Measurements from ENCODE around the gene CABP4.
"Not testable (repeated sequence)": the region's sequence is repeated elsewhere in the genome, so short reads cannot be mapped to it uniquely, and the experiment has no call there.

Gene CABP4

DNA sequence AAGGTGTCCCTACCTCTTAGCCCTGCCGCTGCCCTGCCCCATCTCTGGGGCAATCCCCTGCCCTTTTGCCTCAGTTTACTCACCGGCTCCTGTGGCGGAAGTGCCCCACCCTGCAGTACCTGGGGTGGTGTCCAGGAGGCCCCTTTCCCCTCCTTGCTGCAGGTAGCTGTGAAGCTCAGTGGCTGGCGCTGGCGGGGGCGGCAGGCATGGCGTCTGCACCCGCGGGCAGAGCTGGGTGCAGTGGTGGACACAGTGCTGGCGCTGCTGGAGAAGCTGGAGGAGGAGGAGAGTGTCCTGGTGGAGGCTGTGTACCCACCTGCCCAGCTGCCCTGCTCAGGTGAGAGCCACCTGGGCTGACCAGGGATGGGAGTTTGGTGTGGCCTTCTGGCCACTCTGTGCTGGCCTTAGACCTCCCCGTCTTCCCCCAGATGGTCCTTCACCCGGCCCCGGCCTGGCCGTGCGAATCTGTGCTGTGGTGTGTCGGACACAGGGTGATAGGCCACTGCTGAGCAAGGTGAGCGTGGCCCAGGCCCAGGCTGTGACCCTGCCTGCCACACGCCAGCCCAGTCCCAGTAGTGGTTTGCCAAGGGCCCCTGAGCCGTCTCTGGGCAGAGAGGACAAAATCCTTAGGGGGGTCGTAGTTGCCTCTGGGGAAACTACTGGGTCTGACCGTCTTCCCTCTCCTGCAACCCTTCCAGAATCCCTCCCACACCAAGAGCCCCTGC lies 35.7 kb upstream of the CABP4 start:
- DNase-seq, result no peak

DNA sequence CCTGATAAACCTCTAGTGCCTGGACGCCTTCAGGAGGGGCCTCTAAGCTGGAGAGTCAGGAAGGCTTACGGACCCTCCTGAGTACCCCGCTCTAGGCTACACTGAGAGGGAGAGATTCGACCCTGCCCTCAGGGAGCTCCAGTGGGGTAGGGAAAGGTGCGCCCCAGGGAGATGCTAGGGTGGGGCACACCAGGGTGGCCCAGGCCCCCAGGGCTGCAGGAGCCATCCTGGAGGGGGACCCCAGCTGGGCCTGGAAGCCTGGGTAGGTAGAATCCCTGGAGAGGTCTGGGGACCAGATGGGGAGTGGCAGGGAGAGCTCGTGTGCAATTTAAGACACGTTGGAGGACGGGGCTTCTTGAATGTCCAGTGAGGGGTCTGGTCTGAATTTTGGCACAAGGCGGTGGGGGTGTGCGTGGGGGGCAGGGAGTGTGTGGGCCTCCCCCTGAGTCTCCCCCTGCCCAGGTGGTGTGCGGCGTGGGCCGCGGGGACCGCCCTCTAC lies 35.0 kb upstream of the CABP4 start:
- DNase-seq, result no peak

DNA sequence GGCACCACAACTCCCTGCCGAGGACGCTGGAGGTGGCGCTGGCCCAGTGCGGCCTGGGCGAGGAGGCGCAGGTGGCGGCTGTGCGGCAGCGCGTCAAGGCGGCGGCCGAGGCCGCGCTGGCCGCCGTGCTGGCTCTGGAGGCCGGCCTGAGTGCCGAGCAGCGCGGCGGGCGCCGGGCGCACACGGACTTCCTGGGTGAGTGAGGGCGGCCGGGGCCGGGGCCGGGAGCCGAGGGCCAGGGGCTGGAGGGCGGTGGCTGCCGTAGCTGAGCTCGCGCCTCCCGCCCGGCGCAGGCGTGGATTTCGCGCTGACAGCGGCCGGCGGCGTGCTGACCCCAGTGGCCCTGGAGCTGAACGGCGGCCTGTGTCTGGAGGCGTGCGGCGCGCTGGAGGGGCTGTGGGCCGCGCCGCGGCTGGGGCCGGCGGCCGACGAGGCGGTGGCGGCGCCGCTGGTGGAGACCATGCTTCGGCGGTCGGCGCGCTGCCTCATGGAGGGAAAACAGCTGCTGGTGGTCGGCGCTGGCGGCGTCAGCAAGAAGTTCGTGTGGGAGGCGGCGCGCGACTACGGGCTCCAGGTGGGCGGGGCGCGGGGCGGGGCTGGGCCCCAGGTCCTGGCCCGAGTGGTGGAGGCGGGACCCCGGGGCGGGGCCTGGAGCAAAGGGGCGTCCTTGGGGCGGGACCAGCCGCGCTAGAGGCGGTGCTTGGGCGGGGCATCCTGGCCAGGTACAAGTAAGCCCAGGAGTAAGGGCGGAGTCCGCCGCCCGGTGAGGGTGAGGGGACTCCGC lies 34.3 kb upstream of the CABP4 start:
- DNase-seq, result peak; percentile 82

DNA sequence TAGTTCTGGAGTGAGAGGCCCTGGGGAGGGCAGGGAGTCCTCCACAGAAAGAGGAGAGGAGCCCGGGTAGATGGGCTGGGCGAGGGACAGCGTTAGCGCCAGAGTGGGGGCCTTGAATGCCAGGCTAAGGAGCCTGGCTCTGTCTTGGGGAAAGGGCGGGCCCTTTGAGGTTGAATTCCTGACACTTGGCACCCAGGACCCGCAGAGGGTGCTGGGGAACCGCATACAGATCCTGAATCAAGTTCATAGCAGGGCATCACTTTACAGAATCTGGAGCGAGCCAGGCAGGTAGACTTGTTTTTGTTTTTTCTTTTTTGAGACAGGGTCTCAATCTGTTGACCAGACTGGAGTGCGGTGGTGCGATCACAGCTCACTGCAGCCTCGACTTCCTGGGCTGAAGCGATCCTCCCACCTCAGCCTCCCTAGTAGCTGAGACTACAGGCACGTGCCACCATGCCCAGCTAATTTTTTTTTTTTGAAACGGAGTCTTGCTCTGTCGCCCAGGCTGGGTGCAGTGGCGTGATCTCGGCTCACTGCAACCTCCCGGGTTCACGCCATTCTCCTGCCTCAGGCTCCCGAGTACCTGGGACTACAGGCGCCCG lies 33.6 kb upstream of the CABP4 start:
- DNase-seq, result no peak

DNA sequence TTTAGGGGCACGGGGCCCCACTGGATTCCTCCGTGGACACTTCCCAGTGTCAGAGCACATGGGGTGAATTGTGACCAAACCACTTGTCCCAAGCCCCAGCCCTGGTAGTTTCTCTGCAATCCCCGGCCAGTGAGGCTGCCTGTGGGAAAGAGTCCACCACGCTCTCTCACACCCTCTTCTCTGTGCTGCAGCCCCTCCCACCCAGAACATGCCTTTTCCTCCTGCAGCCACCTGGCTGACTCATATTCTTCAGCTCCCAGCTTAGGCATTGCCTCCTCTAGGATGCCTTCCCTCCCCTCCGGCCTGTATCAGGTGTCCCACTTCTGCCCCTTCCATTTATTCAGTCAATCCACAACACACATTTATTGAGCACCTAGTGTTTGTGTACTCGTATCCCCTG lies 32.3 kb upstream of the CABP4 start:
- DNase-seq, result no peak

DNA sequence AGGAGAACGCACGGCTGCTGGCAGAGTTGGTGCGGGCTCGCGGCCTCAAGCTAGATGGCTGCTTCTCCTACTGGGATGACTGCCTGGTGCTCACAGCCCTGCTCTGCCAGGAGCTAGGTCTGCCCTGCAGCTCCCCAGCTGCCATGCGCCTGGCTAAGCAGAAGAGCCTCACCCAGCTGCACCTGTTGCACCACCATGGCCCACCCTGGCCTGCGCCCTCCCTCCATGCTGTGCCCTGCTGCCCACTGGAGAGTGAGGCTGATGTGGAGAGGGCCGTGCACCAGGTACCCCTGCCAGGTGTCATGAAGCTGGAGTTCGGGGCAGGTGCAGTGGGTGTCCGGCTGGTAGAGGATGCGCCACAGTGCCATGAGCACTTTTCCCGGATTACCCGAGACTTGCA lies 31.7 kb upstream of the CABP4 start:
- DNase-seq, result no peak

DNA sequence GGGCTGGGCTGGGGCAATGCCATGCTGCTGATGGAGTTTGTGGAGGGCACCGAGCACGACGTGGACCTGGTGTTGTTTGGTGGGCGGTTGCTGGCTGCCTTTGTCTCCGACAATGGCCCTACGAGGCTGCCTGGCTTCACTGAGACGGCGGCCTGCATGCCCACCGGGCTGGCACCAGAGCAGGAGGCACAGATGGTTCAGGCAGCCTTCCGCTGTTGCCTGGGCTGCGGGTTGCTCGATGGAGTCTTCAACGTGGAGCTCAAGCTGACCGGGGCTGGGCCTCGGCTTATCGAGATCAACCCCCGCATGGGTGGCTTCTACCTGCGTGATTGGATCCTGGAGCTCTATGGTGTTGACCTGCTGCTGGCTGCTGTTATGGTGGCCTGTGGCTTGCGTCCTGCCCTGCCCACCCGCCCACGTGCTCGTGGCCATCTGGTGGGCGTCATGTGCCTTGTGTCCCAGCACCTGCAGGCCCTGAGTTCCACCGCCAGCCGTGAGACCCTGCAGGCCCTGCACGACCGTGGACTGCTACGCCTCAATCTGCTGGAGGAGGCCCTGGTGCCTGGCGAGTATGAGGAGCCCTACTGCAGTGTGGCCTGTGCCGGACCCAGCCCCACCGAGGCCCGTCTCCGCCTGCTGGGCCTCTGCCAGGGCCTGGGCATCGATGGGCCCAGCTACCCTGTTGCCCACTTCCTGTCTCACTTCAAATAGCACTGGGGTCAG lies 31.1 kb upstream of the CABP4 start:
- DNase-seq, result no peak

DNA sequence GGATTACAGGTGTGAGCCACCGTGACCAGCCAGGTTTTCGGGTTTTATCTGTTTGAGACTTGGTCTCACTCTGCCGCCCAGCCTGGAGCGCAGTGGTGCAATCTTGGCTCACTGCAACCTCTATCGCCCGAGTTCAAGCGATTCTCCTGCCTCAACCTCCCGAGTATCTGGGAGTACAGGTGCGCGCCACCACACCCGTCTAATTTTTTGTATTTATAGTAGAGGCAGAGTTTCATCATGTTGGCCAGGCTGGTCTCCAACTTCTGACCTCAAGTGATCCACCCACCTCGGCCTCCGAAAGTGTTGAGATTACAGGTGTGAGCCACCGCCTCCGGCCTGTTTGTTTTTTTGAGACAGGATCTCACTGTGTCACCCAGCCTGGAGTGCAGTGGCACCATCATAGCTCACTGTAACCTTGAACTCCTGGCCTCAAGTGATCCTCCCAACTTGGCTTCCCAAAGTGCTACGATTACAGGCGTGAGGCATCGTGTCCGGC lies 27.7 kb upstream of the CABP4 start:
- DNase-seq, result not testable (repeated sequence)

DNA sequence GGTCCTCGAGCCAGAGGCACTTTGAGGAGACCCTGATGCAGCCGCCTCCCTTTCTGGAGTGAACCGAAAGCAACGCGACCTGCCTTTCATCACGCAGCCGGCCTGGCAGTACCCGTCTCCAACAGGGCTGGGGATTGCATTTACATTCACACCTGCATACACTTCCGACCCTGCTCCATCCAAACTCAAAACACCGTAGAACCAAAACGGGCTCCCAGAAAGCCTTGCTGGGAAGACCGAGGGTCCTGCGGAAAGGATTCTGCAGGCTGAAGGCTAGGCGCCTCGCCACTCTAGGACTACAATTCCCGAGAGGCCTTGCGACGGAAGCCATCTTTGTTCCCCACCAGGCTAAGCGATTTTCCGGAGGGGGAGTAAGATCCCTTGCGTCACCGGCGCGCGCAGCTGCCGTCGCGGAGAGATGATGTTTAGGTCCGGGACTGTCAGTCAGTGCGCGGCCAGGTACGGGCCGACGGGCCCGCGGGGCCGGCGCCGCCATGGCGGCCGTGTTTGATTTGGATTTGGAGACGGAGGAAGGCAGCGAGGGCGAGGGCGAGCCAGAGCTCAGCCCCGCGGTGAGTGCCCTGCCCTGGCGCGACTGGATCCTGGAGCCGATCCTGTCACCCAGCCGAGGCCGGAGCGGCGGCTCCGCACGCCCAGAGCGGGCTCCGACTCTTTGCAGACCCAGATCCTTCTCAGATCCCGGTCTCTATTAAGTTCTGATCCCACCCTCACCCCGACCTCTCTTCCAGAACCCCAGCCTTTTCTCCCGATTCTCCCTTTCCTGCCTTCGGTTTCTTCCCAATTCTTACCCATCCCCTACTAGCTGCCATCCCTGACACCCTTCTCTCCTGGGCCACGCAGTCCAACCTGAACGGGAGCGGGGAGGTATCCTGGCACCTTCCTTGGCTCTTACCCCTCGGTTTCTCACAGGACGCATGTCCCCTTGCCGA lies 26.8 kb upstream of the CABP4 start, which contains the start of gene RPS6KB2:
Gene RPS6KB2, plus strand, starts transcription at position 443 of the 950 bp plus-strand sequence. Its CDS starts 52 bp downstream, at position 495.
- DNase-seq, result peak; percentile 95

DNA sequence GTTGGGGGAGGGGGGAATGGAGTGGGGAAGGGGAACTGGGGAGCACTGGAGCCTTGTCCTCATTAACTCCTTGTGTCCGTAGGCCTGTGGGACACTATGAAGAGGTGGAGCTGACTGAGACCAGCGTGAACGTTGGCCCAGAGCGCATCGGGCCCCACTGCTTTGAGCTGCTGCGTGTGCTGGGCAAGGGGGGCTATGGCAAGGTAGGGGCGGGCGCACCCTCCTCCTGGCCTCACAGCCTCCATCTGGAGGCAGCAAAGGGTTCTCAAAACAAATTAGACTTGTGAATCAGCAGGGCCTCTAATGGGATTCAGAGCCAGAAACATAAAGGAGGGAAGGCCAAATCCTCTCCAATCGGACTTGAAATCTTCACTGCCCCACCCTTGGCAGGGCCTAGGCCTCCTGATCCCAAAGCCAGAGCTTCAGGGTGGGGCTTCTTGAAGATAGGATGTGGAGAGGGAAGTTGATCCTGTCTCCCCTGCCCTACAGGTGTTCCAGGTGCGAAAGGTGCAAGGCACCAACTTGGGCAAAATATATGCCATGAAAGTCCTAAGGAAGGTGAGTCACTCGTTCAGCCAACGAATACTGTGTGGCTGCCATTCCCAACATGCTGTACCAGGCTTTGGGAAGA lies 26.0 kb upstream of the CABP4 start:
- no peak for DNase-seq

DNA sequence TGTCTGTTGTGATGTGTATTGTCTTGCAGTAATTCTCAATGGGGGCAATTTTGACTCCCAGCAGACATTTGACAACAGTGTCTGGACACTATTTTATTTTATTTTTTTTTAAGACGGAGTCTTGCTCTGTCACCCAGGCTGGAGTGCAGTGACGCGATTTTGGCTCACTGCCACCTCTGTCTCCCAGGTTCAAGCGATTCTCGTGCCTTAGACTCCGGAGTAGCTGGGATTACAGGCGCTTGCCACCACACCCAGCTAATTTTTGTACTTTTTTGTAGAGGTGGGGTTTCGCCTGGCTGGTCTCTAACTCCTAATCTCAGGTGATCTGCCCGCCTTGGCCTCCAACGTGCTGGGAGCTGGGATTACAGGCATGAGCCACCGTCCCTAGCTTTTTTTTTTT lies 25.4 kb upstream of the CABP4 start:
- DNase-seq, result no peak

DNA sequence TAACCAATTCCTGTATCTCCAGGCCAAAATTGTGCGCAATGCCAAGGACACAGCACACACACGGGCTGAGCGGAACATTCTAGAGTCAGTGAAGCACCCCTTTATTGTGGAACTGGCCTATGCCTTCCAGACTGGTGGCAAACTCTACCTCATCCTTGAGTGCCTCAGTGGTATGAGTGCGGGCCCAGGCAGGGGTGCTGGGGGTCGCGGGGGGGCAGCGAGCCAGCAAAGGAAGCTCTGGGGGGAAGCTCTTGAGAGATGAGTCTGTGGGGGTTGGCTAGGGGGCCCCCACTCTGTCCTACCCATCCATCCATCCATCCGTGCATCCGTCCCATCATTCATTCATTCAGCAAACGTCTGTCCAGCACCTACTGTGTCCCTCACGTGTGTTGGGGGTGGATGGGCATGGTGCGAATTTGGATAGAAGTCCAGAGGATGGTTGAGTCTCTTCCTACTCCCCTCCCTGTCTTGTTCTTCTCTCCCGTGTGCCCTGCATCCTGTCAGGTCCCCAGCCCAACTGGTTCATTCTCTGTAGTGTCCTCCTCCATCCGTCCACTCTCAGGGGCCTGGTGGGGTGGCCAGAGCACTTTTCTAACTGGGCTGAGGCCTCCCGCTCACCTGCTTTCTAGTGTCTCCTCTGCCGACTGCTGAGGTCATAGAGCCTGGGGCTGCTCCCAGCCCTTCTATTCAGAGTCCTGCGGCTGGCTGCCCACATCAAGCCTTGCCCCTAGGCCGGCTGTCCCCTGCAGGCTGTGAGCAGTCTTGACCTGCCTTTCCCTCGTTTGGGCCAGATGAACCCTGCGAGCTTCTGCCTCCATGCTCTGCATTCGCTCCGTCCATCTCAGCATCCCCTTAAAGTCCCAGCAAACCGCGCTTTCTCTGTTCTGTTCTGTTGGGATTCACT lies 23.6 kb upstream of the CABP4 start:
- no peak for DNase-seq

DNA sequence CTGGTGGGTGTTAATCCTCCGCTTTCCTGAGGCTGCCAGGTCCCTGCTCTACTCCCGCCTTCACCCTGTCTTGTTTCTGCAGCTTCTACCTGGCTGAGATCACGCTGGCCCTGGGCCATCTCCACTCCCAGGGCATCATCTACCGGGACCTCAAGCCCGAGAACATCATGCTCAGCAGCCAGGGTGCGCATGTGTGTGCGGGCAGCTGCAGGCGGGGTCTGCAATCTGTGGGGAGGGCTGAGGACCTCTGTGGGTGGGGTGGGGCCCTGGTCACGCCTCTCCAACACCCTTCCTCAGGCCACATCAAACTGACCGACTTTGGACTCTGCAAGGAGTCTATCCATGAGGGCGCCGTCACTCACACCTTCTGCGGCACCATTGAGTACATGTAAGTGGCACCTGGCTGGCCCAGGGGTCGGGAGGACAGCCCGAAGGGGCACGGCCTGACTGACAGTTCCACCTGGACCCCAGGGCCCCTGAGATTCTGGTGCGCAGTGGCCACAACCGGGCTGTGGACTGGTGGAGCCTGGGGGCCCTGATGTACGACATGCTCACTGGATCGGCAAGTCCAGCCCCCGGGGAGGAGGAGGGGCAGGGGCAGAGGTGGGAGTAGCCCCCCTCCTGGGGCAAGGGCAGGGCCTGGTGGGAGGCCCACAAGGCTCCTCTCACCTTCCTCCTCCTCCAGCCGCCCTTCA lies 22.4 kb upstream of the CABP4 start:
- DNase-seq, result no peak

DNA sequence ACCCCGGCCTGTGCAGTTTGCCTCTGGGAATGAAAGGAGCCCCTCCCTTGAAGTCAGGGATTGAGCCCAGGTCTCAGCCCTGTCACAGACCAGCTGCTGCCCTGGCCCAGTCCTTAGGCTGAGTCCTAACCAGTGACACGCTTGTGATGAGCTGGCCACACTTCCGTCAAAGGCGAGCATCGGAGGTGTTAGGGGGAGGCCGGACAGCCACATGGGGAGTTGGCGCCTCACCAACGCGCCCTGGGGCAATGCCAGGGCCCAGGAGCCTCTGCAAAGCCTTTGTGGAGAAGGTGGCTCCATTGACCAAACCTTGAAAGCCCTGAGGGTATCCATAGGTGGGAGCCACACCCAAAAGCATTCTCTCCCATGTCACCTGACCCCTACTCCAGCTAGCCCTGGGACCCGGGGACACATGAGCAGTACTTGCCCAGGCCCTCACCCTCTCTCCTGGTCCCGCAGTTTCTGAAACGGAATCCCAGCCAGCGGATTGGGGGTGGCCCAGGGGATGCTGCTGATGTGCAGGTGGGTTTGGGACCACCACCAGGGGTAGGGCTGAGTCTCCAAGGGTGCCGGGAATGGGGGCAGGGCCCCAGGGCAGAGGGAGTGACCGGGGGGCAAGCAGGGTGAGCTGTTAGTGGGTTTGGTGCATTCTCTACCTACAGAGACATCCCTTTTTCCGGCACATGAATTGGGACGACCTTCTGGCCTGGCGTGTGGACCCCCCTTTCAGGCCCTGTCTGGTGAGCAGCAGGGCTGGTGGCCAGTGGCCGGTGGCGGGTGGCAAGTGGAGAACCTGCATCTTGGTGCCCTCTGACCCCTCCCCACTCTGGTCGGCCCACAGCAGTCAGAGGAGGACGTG lies 21.4 kb upstream of the CABP4 start:
- no peak for DNase-seq

DNA sequence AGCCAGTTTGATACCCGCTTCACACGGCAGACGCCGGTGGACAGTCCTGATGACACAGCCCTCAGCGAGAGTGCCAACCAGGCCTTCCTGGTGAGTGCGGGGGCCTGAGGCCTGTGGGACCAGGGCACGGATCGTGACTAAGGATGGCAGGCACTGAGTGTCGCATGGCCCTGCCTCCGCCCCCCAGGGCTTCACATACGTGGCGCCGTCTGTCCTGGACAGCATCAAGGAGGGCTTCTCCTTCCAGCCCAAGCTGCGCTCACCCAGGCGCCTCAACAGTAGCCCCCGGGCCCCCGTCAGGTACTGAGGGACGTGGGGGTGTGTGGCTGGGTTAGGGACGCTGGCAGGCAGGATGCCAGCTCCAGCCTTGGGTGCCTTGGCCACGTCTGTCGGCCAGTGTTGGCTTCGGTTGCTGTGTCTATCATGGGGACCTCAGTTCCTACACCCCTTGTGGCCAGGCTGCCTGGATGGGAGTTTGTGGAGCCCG lies 20.7 kb upstream of the CABP4 start:
- DNase-seq, result no peak

DNA sequence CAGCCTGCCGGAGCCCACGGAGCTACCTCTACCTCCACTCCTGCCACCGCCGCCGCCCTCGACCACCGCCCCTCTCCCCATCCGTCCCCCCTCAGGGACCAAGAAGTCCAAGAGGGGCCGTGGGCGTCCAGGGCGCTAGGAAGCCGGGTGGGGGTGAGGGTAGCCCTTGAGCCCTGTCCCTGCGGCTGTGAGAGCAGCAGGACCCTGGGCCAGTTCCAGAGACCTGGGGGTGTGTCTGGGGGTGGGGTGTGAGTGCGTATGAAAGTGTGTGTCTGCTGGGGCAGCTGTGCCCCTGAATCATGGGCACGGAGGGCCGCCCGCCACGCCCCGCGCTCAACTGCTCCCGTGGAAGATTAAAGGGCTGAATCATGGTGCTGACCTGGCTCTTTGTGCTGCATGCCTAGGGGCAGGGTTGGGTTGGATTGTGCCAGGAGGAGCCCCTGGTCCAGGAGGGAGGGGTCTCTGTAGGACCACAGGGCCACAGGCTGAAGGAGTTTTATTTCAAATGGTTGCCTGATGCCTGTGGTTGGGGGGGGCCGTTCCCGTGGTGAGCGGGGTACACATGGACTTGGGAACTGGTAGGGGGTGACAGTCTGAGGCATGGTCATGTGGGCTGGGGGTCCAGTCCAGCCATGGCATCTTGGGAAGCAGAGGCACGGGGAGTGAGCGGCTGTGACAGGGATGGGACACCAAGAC lies 20.0 kb upstream of the CABP4 start:
- DNase-seq, result no peak

DNA sequence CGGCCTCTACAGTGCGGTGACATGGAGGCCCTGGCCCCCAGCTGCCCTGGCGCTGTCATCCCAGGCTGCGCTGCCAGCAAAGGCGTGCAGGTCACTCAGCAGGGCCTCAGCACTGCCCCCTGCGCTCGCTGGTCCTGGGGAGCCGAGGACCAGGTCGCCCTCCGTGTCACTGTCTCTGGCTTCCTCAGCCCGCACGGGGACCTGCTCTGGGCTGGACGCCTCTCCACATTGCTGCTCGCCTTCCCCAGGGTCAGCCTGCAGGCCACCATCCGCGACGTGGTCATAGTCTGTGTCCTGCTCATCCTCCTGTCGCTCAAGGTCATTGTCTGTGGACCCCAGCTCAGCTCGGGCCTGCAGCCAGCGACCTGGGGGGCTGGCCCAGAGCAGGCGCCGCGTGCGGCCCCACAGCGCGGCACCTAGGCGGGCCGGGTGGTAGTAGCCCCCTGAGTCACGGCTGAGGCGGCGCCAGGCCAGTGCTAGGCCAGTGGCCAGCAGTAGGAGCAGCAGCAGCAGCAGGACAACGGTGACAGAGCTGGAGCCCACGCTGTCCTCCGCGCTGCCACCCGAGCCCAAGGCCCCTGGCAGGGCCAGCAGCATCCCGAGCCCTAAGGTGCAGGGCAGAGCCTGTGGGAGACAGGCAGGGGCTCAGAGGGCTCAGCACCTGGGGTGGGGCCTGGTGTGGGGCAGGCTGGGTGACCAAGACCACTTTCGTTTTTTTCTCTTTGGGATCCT lies 19.3 kb upstream of the CABP4 start:
- no peak for DNase-seq
